Myocyte (in vitro differentiated cells): ENCODE measurements around the gene RNF38. TPM values are rescaled to one million over a fixed set of nuclear protein-coding genes. Genes with fewer than 3 reads are reported as not detected.
A peak's percentile ranks its signal among the peaks of the same experiment; 100 is the strongest.
"Not testable (repeated sequence)": the region's sequence is repeated elsewhere in the genome, so short reads cannot be mapped to it uniquely, and the experiment has no call there.

Source experiments
- DNase-seq: peaks from one replicate; pipeline ENCODE4 v3.0.0-alpha.2; 2012; ENCODE audit warnings: low read depth
- total RNA-seq: library from RNA; depleted of rRNA; stranded (reverse); fragments of >200 nt; gene quantifications from 2 replicates; pipeline ENCODE4 v1.2.3, GENCODE V29; 2014

RNF38 gene
- total RNA-seq, 1 donor from 2014 or later: 21.0 TPM

- DNase-seq: peak; percentile 59
Observed at GRCh38 chr9:36407122-36407723, 7.2 kb upstream of the RNF38 start.

GRCh38 chr9:36402536-36402935 is 2.5 kb upstream of the RNF38 start:
- DNase-seq: no peak

- no peak for DNase-seq
Observed at GRCh38 chr9:36401897-36402480, 1.9 kb upstream of the RNF38 start.

GRCh38 chr9:36401164-36401740 is 1.2 kb upstream of the RNF38 start:
- DNase-seq: peak; percentile 75

GRCh38 chr9:36400332-36401163 is 479 bp upstream of the RNF38 start:
- DNase-seq: peak; percentile 88

- DNase-seq: peak; percentile 51
Observed at GRCh38 chr9:36398745-36399144, 1.3 kb downstream of the RNF38 start.

- no peak for DNase-seq
Observed at GRCh38 chr9:36396985-36397384, 3.1 kb downstream of the RNF38 start.

- DNase-seq: peak; percentile 86
Observed at GRCh38 chr9:36392489-36392888, 7.6 kb downstream of the RNF38 start.

- DNase-seq: no peak
Observed at GRCh38 chr9:36389590-36389989, 10.5 kb downstream of the RNF38 start.

- DNase-seq: not testable (repeated sequence)
Observed at GRCh38 chr9:36386396-36386965, 13.6 kb downstream of the RNF38 start.

- no peak for DNase-seq
Observed at GRCh38 chr9:36382484-36382883, 17.6 kb downstream of the RNF38 start.

- DNase-seq: no peak
Observed at GRCh38 chr9:36364577-36364976, 35.5 kb downstream of the RNF38 start.

- no peak for DNase-seq
Observed at GRCh38 chr9:36363448-36363847, 36.6 kb downstream of the RNF38 start.

- no peak for DNase-seq
Observed at GRCh38 chr9:36358486-36358885, 41.6 kb downstream of the RNF38 start.

- DNase-seq: no peak
Observed at GRCh38 chr9:36357639-36358038, 42.4 kb downstream of the RNF38 start.

GRCh38 chr9:36346569-36346968 is 53.5 kb downstream of the RNF38 start:
- DNase-seq: no peak

- no peak for DNase-seq
Observed at GRCh38 chr9:36345103-36345846, 54.8 kb downstream of the RNF38 start.

GRCh38 chr9:36341936-36342577 is 58.0 kb downstream of the RNF38 start:
- DNase-seq: peak; percentile 33

- DNase-seq: peak; percentile 16
Observed at GRCh38 chr9:36337865-36338264, 62.2 kb downstream of the RNF38 start.

GRCh38 chr9:36337002-36337401 is 63.1 kb downstream of the RNF38 start:
- no peak for DNase-seq
